Natural killer cell (primary cell): ENCODE data around the gene MYH14. TPM values are rescaled to one million over a fixed set of nuclear protein-coding genes. Genes with fewer than 3 reads are reported as not detected.
"Not testable (repeated sequence)": the region's sequence is repeated elsewhere in the genome, so short reads cannot be mapped to it uniquely, and the experiment has no call there.

ENCODE experiments used
- ATAC-seq, 3 donors: fragments of 150-1000 bp in 2 of 3; fragments of 200-7000 bp in 1 of 3; cut with Tn5 transposase; 1 replicate in 1 of 3; 2 replicates in 2 of 3; pipeline ENCODE4 v1.10.0; 2021; ENCODE audit warnings: mild to moderate bottlenecking in 2 of 3, moderate library complexity in 2 of 3
- DNase-seq, 2 donors: peaks; one replicate each; pipeline versions ENCODE4 v3.0.0 to v3.0.0-alpha.2; 2013 to 2021; ENCODE audit warnings: mixed read lengths in 1 of 2
- H3K27ac ChIP-seq: one replicate; pipeline ENCODE4 v1.5.1; 2013; ENCODE audit warnings: mild to moderate bottlenecking, low read length
- H3K27me3 ChIP-seq: one replicate; pipeline ENCODE4 v1.6.1; 2013; ENCODE audit warnings: low read length; ENCODE audit not compliant: control insufficient read depth, insufficient read depth
- H3K36me3 ChIP-seq: one replicate; pipeline ENCODE4 v1.6.1; 2013; ENCODE audit warnings: low read length; ENCODE audit not compliant: control insufficient read depth, insufficient read depth
- H3K4me1 ChIP-seq: one replicate; pipeline ENCODE4 v1.6.1; 2013; ENCODE audit warnings: low read length; ENCODE audit not compliant: control insufficient read depth, insufficient read depth
- H3K4me3 ChIP-seq: one replicate; pipeline ENCODE4 v1.5.1; 2013; ENCODE audit warnings: low read length
- H3K9me3 ChIP-seq: one replicate; pipeline ENCODE4 v1.6.1; 2013; ENCODE audit warnings: low read length; ENCODE audit not compliant: control insufficient read depth, insufficient read depth
- H3K27ac Mint-ChIP-seq, 2 donors: one replicate each; pipeline ENCODE4 v1.8.0; 2022; ENCODE audit warnings: mild to moderate bottlenecking in 2 of 2, mixed read lengths in 2 of 2, moderate library complexity in 1 of 2
- H3K27me3 Mint-ChIP-seq, 2 donors: one replicate each; pipeline ENCODE4 v1.8.0; 2022; ENCODE audit warnings: low read depth in 2 of 2, mixed read lengths in 2 of 2
- H3K36me3 Mint-ChIP-seq: one replicate; pipeline ENCODE4 v1.8.0; 2022; ENCODE audit warnings: mixed read lengths
- H3K4me1 Mint-ChIP-seq, 2 donors: one replicate each; pipeline ENCODE4 v1.8.0; 2022; ENCODE audit warnings: mixed read lengths in 2 of 2
- H3K4me3 Mint-ChIP-seq: one replicate; pipeline ENCODE4 v1.8.0; 2022; ENCODE audit warnings: mild to moderate bottlenecking, moderate library complexity, mixed read lengths
- H3K9me3 Mint-ChIP-seq, 2 donors: one replicate each; pipeline ENCODE4 v1.8.0; 2022; ENCODE audit warnings: mixed read lengths in 2 of 2
- WGBS: methylation state at CpG from one replicate; pipeline ENCODE4 v1.1.7; 2013; ENCODE audit warnings: missing lambda C conversion rate; ENCODE audit not compliant: insufficient coverage; 5-methylcytosine and 5-hydroxymethylcytosine counted together
- intact Hi-C: fragments of 100-400 bp; cut with micrococcal nuclease; formaldehyde crosslinking; loops from one replicate; pipeline ENCODE4 v1.14.2; 2022
- total RNA-seq, 4 donors: library from RNA; stranded (reverse); fragments of 120-200 nt in 1 of 4; gene quantifications; one replicate each; pipeline versions ENCODE4 v1.2.3 to v1.2.4, GENCODE V29; 2013 to 2022
- TF ChIP-seq, protein P1 (sequence below): fragments of 200-600 bp; IDR thresholded peaks from one replicate; pipeline ENCODE4 v1.8.0; 2022; ENCODE audit warnings: antibody characterized with exemption

Gene MYH14
- total RNA-seq, 3 donors from 2014 or later (not counting 1 experiment from before 2014, with no cell fraction given), result not detected

- peaks cover 0 to 8% of the 10 kb centered on the region in 2 donors for H3K27me3 Mint-ChIP-seq
- 78% methylated on average over 7 of the region's 8 CpGs for WGBS
- Histone ChIP-seq H3K4me1 (no peaks in the 10 kb centered on the region), H3K4me3 (no peak overlapping the region), H3K9me3 (peaks cover 3% of the 10 kb centered on the region), H3K36me3 (no peaks in the 10 kb centered on the region), H3K27me3 (no peaks in the 10 kb centered on the region), H3K27ac (no peak overlapping the region)
- intact Hi-C loops, result no loop called here
- DNase-seq (no peak), ATAC-seq (no peak)
- H3K36me3 Mint-ChIP-seq, result no peaks in the 10 kb centered on the region
- no peak overlapping the region for H3K4me3 Mint-ChIP-seq
- no peaks in the 10 kb centered on the region for H3K9me3 Mint-ChIP-seq
- TF ChIP-seq, protein P1, sequence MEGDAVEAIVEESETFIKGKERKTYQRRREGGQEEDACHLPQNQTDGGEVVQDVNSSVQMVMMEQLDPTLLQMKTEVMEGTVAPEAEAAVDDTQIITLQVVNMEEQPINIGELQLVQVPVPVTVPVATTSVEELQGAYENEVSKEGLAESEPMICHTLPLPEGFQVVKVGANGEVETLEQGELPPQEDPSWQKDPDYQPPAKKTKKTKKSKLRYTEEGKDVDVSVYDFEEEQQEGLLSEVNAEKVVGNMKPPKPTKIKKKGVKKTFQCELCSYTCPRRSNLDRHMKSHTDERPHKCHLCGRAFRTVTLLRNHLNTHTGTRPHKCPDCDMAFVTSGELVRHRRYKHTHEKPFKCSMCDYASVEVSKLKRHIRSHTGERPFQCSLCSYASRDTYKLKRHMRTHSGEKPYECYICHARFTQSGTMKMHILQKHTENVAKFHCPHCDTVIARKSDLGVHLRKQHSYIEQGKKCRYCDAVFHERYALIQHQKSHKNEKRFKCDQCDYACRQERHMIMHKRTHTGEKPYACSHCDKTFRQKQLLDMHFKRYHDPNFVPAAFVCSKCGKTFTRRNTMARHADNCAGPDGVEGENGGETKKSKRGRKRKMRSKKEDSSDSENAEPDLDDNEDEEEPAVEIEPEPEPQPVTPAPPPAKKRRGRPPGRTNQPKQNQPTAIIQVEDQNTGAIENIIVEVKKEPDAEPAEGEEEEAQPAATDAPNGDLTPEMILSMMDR, result no peak
- H3K27ac Mint-ChIP-seq, result no peak overlapping the region
- no peaks in the 10 kb centered on the region for H3K4me1 Mint-ChIP-seq
Measured at GRCh38 chr19:50224986-50225747, 21.7 kb downstream of the MYH14 start.

- intact Hi-C loops, result no loop called here
- no peaks in the 10 kb centered on the region for H3K27me3 ChIP-seq
Measured at GRCh38 chr19:50226536-50226935, 23.1 kb downstream of the MYH14 start.

GRCh38 chr19:50228153-50228552 lies 24.7 kb downstream of the MYH14 start:
- WGBS, result 86% methylated on average over 5 of the region's 7 CpGs
- H3K9me3 ChIP-seq, H3K4me3 Mint-ChIP-seq, H3K36me3 Mint-ChIP-seq, H3K27ac ChIP-seq, H3K27me3 ChIP-seq, ATAC-seq, H3K36me3 ChIP-seq, intact Hi-C loops, H3K4me3 ChIP-seq, DNase-seq, H3K9me3 Mint-ChIP-seq, H3K4me1 Mint-ChIP-seq, H3K27ac Mint-ChIP-seq, H3K4me1 ChIP-seq: not testable (repeated sequence)
- H3K27me3 Mint-ChIP-seq, result peaks cover 0 to 10% of the 10 kb centered on the region in 2 donors

More at GRCh38 chr19:50226536-50226935, 23.1 kb downstream of the MYH14 start:
- Mint-ChIP-seq H3K9me3 (no peaks in the 10 kb centered on the region), H3K27me3 (peaks cover 0 to 13% of the 10 kb centered on the region in 2 donors), H3K27ac (no peak overlapping the region), H3K36me3 (no peaks in the 10 kb centered on the region), H3K4me1 (no peaks in the 10 kb centered on the region), H3K4me3 (no peak overlapping the region)
- WGBS, result 73% methylated on average over 7 of the region's 7 CpGs
- no peaks in the 10 kb centered on the region for H3K36me3 ChIP-seq
- DNase-seq (no peak), ATAC-seq (no peak)
- no peak overlapping the region for H3K4me3 ChIP-seq
- TF ChIP-seq, protein P1, result no peak
- H3K4me1 ChIP-seq, result no peaks in the 10 kb centered on the region
- no peak overlapping the region for H3K27ac ChIP-seq
- H3K9me3 ChIP-seq, result peaks cover 3% of the 10 kb centered on the region

GRCh38 chr19:50230379-50231351 lies 27.2 kb downstream of the MYH14 start:
- no peak overlapping the region for H3K4me3 Mint-ChIP-seq
- DNase-seq, result no peak
- no peaks in the 10 kb centered on the region for H3K4me1 Mint-ChIP-seq
- H3K9me3 Mint-ChIP-seq, result no peaks in the 10 kb centered on the region
- H3K27me3 ChIP-seq, result no peaks in the 10 kb centered on the region
- no peaks in the 10 kb centered on the region for H3K36me3 Mint-ChIP-seq
- H3K27ac ChIP-seq, result no peak overlapping the region
- no peaks in the 10 kb centered on the region for H3K36me3 ChIP-seq
- H3K4me1 ChIP-seq, result no peaks in the 10 kb centered on the region
- peak in 1 of 3 donors; percentile 28 for ATAC-seq
- H3K27me3 Mint-ChIP-seq, result peaks cover 0 to 10% of the 10 kb centered on the region in 2 donors
- 70% methylated on average over 56 of the region's 56 CpGs for WGBS
- no peak overlapping the region for H3K4me3 ChIP-seq
- no peaks in the 10 kb centered on the region for H3K9me3 ChIP-seq
- intact Hi-C loops, result no loop called here
- H3K27ac Mint-ChIP-seq, result no peak overlapping the region
- TF ChIP-seq, protein P1, result no peak

- H3K27ac Mint-ChIP-seq, H3K4me3 Mint-ChIP-seq, H3K27me3 ChIP-seq, H3K36me3 Mint-ChIP-seq, H3K27ac ChIP-seq, H3K9me3 Mint-ChIP-seq, ATAC-seq, H3K4me1 Mint-ChIP-seq, H3K4me3 ChIP-seq, H3K9me3 ChIP-seq, intact Hi-C loops, DNase-seq, H3K4me1 ChIP-seq, H3K36me3 ChIP-seq: not testable (repeated sequence)
- peaks cover 0 to 10% of the 10 kb centered on the region in 2 donors for H3K27me3 Mint-ChIP-seq
- WGBS, result 81% methylated on average over 3 of the region's 3 CpGs
Measured at GRCh38 chr19:50231417-50231816, 28.0 kb downstream of the MYH14 start.
